Stimulated activated CD4-positive, alpha-beta T cell treated with anti-CD3 and anti-CD28 coated beads, TNF-alpha, amount 100 ng/mL, for 48 hours (primary cell): Measurements from ENCODE around the gene ALOX15B.

Source experiments
- DNase-seq, 3 donors: peaks; one replicate each; pipeline ENCODE4 v3.0.0-alpha.2; 2020; ENCODE audit warnings: low read depth in 3 of 3

ALOX15B gene

GRCh38 chr17:8038954-8039610, at the start of gene ALOX15B:
ALOX15B (plus strand) TSS chr17:8039059; CDS start chr17:8039156, 97 bp downstream.
- no peak for DNase-seq

- peak; percentile 81 to 93 (median 89) for DNase-seq
Measured at GRCh38 chr17:7989781-7990655, 48.8 kb upstream of the ALOX15B start.

- no peak for DNase-seq
Measured at GRCh38 chr17:7992516-7992915, 46.3 kb upstream of the ALOX15B start.

GRCh38 chr17:7992924-7993323, 45.9 kb upstream of the ALOX15B start:
- DNase-seq = no peak

- no peak for DNase-seq
Measured at GRCh38 chr17:7993972-7994589, 44.8 kb upstream of the ALOX15B start.

GRCh38 chr17:7995724-7996123, 43.1 kb upstream of the ALOX15B start:
- DNase-seq = no peak

- DNase-seq = no peak
Measured at GRCh38 chr17:7997186-7997585, 41.7 kb upstream of the ALOX15B start.

GRCh38 chr17:8001976-8002720, 36.7 kb upstream of the ALOX15B start, which contains the start of gene GUCY2D:
GUCY2D (plus strand) TSS chr17:8002615; CDS start chr17:8003048, 433 bp downstream.
- no peak for DNase-seq

GRCh38 chr17:8002721-8003593, 35.9 kb upstream of the ALOX15B start:
- no peak for DNase-seq

- DNase-seq = no peak
Measured at GRCh38 chr17:8003594-8004181, 35.2 kb upstream of the ALOX15B start.

GRCh38 chr17:8004899-8005298, 34.0 kb upstream of the ALOX15B start:
- no peak for DNase-seq

- DNase-seq = no peak
Measured at GRCh38 chr17:8005357-8005756, 33.5 kb upstream of the ALOX15B start.

GRCh38 chr17:8005967-8006730, 32.7 kb upstream of the ALOX15B start:
- no peak for DNase-seq

- no peak for DNase-seq
Measured at GRCh38 chr17:8006836-8007680, 31.8 kb upstream of the ALOX15B start.

GRCh38 chr17:8007836-8008235, 31.0 kb upstream of the ALOX15B start:
- no peak for DNase-seq

GRCh38 chr17:8012045-8012580, 26.7 kb upstream of the ALOX15B start:
- no peak for DNase-seq

GRCh38 chr17:8012996-8013640, 25.7 kb upstream of the ALOX15B start:
- no peak for DNase-seq
